ENCODE measurements around the gene ATN1. TPM values are rescaled to one million over a fixed set of nuclear protein-coding genes. Genes with fewer than 3 reads are reported as not detected.
"Not testable (repeated sequence)": the region's sequence is repeated elsewhere in the genome, so short reads cannot be mapped to it uniquely, and the experiment has no call there.

ATN1 gene
- total RNA-seq, 1 experiment from 2014 or later, result 144 TPM

DNA sequence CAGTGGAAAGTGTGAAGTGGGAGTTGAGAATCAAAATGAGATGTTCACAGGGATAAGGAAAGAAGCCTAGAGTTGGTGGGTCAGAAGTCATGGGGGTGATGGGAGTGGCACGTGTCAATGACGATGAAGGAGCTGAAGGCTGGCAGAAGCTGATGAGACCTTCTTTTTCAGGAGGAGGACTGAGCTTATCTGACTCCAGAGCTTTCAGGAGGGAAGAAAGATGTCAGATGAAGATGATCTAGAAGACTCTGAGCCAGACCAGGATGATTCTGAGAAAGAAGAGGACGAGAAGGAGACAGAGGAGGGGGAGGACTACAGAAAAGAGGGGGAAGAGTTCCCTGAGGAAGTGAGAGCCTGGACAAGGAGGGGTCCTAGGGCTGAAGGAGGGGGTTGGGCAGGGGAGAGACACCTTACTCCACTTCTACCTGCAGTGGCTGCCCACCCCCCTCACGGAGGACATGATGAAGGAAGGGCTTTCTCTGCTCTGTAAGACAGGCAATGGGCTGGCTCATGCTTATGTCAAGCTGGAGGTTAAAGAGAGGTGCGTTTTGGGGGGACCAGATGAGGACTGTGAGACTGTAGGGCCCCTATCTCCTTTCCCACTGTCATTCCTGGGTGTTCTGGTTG is 22.2 kb upstream of the ATN1 start:
- Histone ChIP-seq H3K36me3 (ENCODE audit: insufficient read depth, low read length, poor library complexity, severe bottlenecking) (no peaks in the 10 kb centered on the region), H3K9me3 (ENCODE audit: low read depth, low read length, poor library complexity, severe bottlenecking) (no peaks in the 10 kb centered on the region), H3K4me1 (ENCODE audit: insufficient read depth, low read length, poor library complexity, severe bottlenecking) (peaks cover 7% of the 10 kb centered on the region), H3K27me3 (replicated peaks; ENCODE audit: insufficient read depth, low read depth, low read length, poor library complexity) (no peaks in the 10 kb centered on the region), H3K4me3 (ENCODE audit: low read depth, low read length, poor library complexity, severe bottlenecking) (peak overlapping the region; percentile 56), H3K27ac (ENCODE audit: low read depth, low read length, poor library complexity, severe bottlenecking) (peak overlapping the region; percentile 63)
- no peak for DNase-seq (ENCODE audit: low spot score)
- intact Hi-C loops (cut with micrococcal nuclease; ENCODE audit: unreplicated experiment), result loop anchor here (2.0 kb wide), 1 partner anchor 33 kb away; the partner anchor contains the start of gene SPSB2
- BruUV-seq (replicated peaks), result no TSS peak
- TF ChIP-seq, protein P1, sequence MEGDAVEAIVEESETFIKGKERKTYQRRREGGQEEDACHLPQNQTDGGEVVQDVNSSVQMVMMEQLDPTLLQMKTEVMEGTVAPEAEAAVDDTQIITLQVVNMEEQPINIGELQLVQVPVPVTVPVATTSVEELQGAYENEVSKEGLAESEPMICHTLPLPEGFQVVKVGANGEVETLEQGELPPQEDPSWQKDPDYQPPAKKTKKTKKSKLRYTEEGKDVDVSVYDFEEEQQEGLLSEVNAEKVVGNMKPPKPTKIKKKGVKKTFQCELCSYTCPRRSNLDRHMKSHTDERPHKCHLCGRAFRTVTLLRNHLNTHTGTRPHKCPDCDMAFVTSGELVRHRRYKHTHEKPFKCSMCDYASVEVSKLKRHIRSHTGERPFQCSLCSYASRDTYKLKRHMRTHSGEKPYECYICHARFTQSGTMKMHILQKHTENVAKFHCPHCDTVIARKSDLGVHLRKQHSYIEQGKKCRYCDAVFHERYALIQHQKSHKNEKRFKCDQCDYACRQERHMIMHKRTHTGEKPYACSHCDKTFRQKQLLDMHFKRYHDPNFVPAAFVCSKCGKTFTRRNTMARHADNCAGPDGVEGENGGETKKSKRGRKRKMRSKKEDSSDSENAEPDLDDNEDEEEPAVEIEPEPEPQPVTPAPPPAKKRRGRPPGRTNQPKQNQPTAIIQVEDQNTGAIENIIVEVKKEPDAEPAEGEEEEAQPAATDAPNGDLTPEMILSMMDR (conservative IDR thresholded peaks at IDR 0.05; ENCODE audit: low read depth, low read length), result no peak
- no peak for TF ChIP-seq EZH2 (IDR thresholded peaks at IDR 0.05; ENCODE audit: borderline replicate concordance, low read depth, low read length, poor library complexity, severe bottlenecking)
- ChIA-PET POLR2A (ENCODE audit: low non-redundant PET) (no interaction called here), CTCF (no interaction called here)

DNA sequence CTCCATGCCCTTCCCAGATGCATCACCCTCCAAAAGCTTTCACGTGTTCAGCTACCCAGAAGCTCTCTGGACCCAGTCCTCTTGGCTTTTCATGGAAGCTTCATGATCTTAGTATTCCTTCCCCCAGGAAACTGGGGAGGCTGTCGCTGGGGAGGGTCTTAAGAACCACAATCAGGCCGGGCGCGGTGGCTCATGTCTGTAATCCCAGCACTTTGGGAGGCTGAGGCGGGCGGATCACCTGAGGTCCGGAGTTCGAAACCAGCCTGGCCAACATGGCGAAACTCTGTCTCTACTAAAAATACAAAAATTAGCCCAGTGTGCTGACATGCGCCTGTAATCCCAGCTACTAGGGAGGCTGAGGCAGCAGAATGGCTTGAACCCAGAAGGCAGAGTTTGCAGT is 19.6 kb upstream of the ATN1 start:
- H3K9me3 ChIP-seq (ENCODE audit: low read depth, low read length, poor library complexity, severe bottlenecking); POLR2A ChIA-PET (ENCODE audit: low non-redundant PET); CTCF ChIA-PET; H3K27me3 ChIP-seq (replicated peaks; ENCODE audit: insufficient read depth, low read depth, low read length, poor library complexity); BruUV-seq (replicated peaks); intact Hi-C loops (cut with micrococcal nuclease; ENCODE audit: unreplicated experiment); H3K27ac ChIP-seq (ENCODE audit: low read depth, low read length, poor library complexity, severe bottlenecking); DNase-seq (ENCODE audit: low spot score); H3K4me1 ChIP-seq (ENCODE audit: insufficient read depth, low read length, poor library complexity, severe bottlenecking); H3K36me3 ChIP-seq (ENCODE audit: insufficient read depth, low read length, poor library complexity, severe bottlenecking); H3K4me3 ChIP-seq (ENCODE audit: low read depth, low read length, poor library complexity, severe bottlenecking): not testable (repeated sequence)

DNA sequence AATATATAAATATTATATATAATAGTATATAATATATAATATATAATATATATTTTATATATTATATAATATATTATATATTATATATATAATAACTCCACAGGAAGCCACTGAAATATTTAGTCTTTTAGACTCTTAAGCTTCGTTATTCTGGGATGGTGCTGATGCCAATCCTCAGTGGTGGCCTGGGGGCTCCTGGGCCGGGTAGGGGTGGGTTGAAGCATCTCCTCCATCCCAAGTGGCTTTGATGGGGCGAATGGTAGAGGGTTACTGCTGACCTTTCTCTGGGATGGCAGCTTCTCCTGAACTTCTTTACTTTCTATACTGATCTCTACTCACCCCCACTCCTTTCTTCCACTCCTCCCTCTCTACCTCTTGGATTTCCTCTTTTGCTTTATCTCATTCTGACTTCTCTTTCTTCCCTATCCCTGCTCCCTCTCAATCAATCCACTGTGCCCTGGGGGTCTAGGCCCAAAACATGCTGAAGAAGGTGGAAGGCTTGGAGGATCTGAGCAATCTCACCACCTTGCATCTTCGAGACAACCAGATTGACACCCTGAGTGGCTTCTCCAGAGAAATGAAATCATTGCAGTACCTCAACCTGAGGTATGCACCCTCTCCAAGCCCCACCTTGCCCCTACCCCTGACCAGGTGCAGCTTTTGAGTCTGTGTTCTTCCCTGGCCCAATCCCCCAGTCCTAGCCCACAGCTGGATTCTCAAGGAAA is 18.2 kb upstream of the ATN1 start:
- no TSS peak for BruUV-seq (replicated peaks)
- ChIA-PET CTCF (no interaction called here), POLR2A (ENCODE audit: low non-redundant PET) (no interaction called here)

More for the DNA sequence above, 18.2 kb upstream of the ATN1 start:
- TF ChIP-seq EZH2 (IDR thresholded peaks at IDR 0.05; ENCODE audit: borderline replicate concordance, low read depth, low read length, poor library complexity, severe bottlenecking), result no peak
- TF ChIP-seq, protein P1 (conservative IDR thresholded peaks at IDR 0.05; ENCODE audit: low read depth, low read length), result no peak
- intact Hi-C loops (cut with micrococcal nuclease; ENCODE audit: unreplicated experiment), result no loop called here
- no peak for DNase-seq (ENCODE audit: low spot score)
- Histone ChIP-seq H3K4me3 (ENCODE audit: low read depth, low read length, poor library complexity, severe bottlenecking) (no peak overlapping the region), H3K9me3 (ENCODE audit: low read depth, low read length, poor library complexity, severe bottlenecking) (no peaks in the 10 kb centered on the region), H3K27ac (ENCODE audit: low read depth, low read length, poor library complexity, severe bottlenecking) (no peak overlapping the region), H3K27me3 (replicated peaks; ENCODE audit: insufficient read depth, low read depth, low read length, poor library complexity) (no peaks in the 10 kb centered on the region), H3K4me1 (ENCODE audit: insufficient read depth, low read length, poor library complexity, severe bottlenecking) (peaks cover 6% of the 10 kb centered on the region), H3K36me3 (ENCODE audit: insufficient read depth, low read length, poor library complexity, severe bottlenecking) (no peaks in the 10 kb centered on the region)

Data from A673 (cell line).